Adrenal gland (tissue), 12 donors: Measurements from ENCODE around the gene MSRB1. TPM values are rescaled to one million over a fixed set of nuclear protein-coding genes. Genes with fewer than 3 reads are reported as not detected.

Experiments
- DNase-seq, 7 donors: peaks; one replicate each; pipeline ENCODE4 v3.0.0-alpha.2; 2019 to 2020
- H3K27ac ChIP-seq, 5 donors: fragments of 200-600 bp; sonication (generic) in 4 of 5; 1 replicate in 3 of 5; 2 replicates in 2 of 5; pipeline versions ENCODE4 v1.5.1 to v1.8.0; 2016 to 2020; ENCODE audit warnings: mild to moderate bottlenecking in 1 of 5
- H3K27me3 ChIP-seq: fragments of 200-600 bp; 2 replicates; pipeline ENCODE4 v1.8.0; 2021
- H3K36me3 ChIP-seq, 2 donors: fragments of 200-600 bp; replicated peaks in 1 of 2; 1 replicate in 1 of 2; 2 replicates in 1 of 2; pipeline versions ENCODE4 v1.5.1 to v1.8.0; 2018 to 2022
- H3K4me1 ChIP-seq, 2 donors: fragments of 200-600 bp; replicated peaks in 1 of 2; 1 replicate in 1 of 2; 2 replicates in 1 of 2; pipeline versions ENCODE4 v1.5.1 to v1.8.0; 2018 to 2021
- H3K4me3 ChIP-seq, 4 donors: fragments of 200-600 bp; sonication (generic) in 3 of 4; one replicate each; pipeline ENCODE4 v1.5.1; 2016 to 2018
- H3K9me3 ChIP-seq, 3 donors: fragments of 200-600 bp; sonication (generic) in 1 of 3; replicated peaks in 1 of 3; 1 replicate in 2 of 3; 2 replicates in 1 of 3; pipeline versions ENCODE4 v1.5.1 to v1.8.0; 2016 to 2021
- CTCF ChIP-seq, 6 experiments: fragments of 450-650 bp in 4 of 6; fragments of 200-600 bp in 2 of 6; sonication (generic) in 1 of 6; IDR thresholded peaks; 1 replicate in 5 of 6; 2 replicates in 1 of 6; pipeline versions ENCODE4 v1.5.1 to v1.8.0; 2016 to 2021; ENCODE audit warnings: antibody characterized with exemption in 6 of 6, mild to moderate bottlenecking in 2 of 6, moderate library complexity in 1 of 6
- POLR2A ChIP-seq, 2 donors: fragments of 450-650 bp; IDR thresholded peaks; one replicate each; pipeline ENCODE4 v1.6.1; 2017; ENCODE audit warnings: antibody characterized with exemption in 2 of 2, mild to moderate bottlenecking in 2 of 2, moderate library complexity in 1 of 2
- WGBS, 4 donors: extraction: QIAGEN DNeasy Blood & Tissue Kit in 2 of 4; methylation state at CpG; one replicate each; pipeline versions ENCODE4 v1.1.5 to v1.1.7; 2013 to 2017; 5-methylcytosine and 5-hydroxymethylcytosine counted together
- intact Hi-C, 2 donors: fragments of 100-400 bp; cut with DNase I; formaldehyde crosslinking; loops; one replicate each; pipeline versions ENCODE4 v1.14.1 to v1.15.0; 2022 to 2023
- polyA plus RNA-seq, 3 donors: library from polyadenylated mRNA; stranded (reverse); fragments of 200-250 nt in 2 of 3; fragments of 350-450 nt in 1 of 3; fragmentation: Illumina TruSeq in 1 of 3; extraction: RNeasy Lipid Tissue Mini Kit (QIAGEN cat#74804) in 1 of 3; gene quantifications; one replicate each; pipeline ENCODE4 v1.2.3, GENCODE V29; 2013 to 2014
- total RNA-seq, 9 donors: library from RNA; depleted of rRNA in 4 of 9; stranded (reverse); fragments of >200 nt in 4 of 9; fragments of 120-200 nt in 1 of 9; fragmentation: NEBNext Ultra II Directional in 1 of 9; extraction: Animal tissue kit (Norgen Biotek cat#: 25700) in 1 of 9; gene quantifications; one replicate each; pipeline versions ENCODE4 v1.1.0 to v1.2.4, GENCODE V29; 2013 to 2023
- donor health status: healthy with polysubstance abuse.
- donor health status: Bipolar disorder and iron deficiency.
- donor health status: DM: yes; HTN: yes; CAD: no.
- donor health status: DM: no; HTN: no; CAD: no.
- donor health status: DM: no; HTN: no; CAD: no.
- donor health status: DM: yes; HTN: yes; CAD: no.

MSRB1 gene
- total and polyA plus RNA-seq, 12 donors, result 8.1 to 38.9 (median 16.1) TPM

- H3K4me1 ChIP-seq, result peaks cover 4 to 31% of the 10 kb centered on the region in 2 donors
- 6 to 19% (median 6%) methylated on average over 14 to 67 of the region's 67 CpGs; no CpG with 5 or more reads in 1 of the 4 donors for WGBS, 4 donors
- peaks cover 0 to 19% of the 10 kb centered on the region in 2 donors for H3K36me3 ChIP-seq
- intact Hi-C loops, result no loop called here
- TF ChIP-seq POLR2A (IDR thresholded peaks at IDR 0.05) (no peak), CTCF (IDR thresholded peaks at IDR 0.05) (no peak)
- no peak for DNase-seq
- H3K9me3 ChIP-seq, result no peaks in the 10 kb centered on the region
- H3K27ac ChIP-seq, result peak within 1 kb of the TSS in 1 of 5 donors; percentile 52
- H3K4me3 ChIP-seq, result no peak within 1 kb of the TSS
- peaks cover 22% of the 10 kb centered on the region for H3K27me3 ChIP-seq
Measured at GRCh38 chr16:1989209-1990100, 46.5 kb upstream of the MSRB1 start, which contains the start of gene SYNGR3. TSS of gene SYNGR3 (plus strand) at chr16:1989970. CDS start at chr16:1990103, 133 bp downstream.

- TF ChIP-seq POLR2A (IDR thresholded peaks at IDR 0.05) (no peak), CTCF (IDR thresholded peaks at IDR 0.05) (no peak)
- no peak overlapping the region for H3K4me3 ChIP-seq
- H3K27ac ChIP-seq, result no peak overlapping the region
- 91 to 96% (median 93%) methylated on average over 5 to 10 of the region's 10 CpGs for WGBS, 4 donors
- intact Hi-C loops, result no loop called here
- peaks cover 22% of the 10 kb centered on the region for H3K27me3 ChIP-seq
- H3K36me3 ChIP-seq, result peaks cover 0 to 19% of the 10 kb centered on the region in 2 donors
- no peak for DNase-seq
- no peaks in the 10 kb centered on the region for H3K9me3 ChIP-seq
- H3K4me1 ChIP-seq, result peaks cover 4 to 35% of the 10 kb centered on the region in 2 donors
Measured at GRCh38 chr16:1987198-1987597, 44.2 kb upstream of the MSRB1 start.

GRCh38 chr16:1985466-1986150, 42.6 kb upstream of the MSRB1 start:
- Histone ChIP-seq H3K9me3 (no peaks in the 10 kb centered on the region), H3K4me3 (no peak overlapping the region), H3K27ac (no peak overlapping the region), H3K36me3 (peaks cover 0 to 19% of the 10 kb centered on the region in 2 donors), H3K27me3 (peaks cover 22% of the 10 kb centered on the region), H3K4me1 (peaks cover 0 to 21% of the 10 kb centered on the region in 2 donors)
- TF ChIP-seq POLR2A (IDR thresholded peaks at IDR 0.05) (no peak), CTCF (IDR thresholded peaks at IDR 0.05) (no peak)
- DNase-seq, result no peak
- intact Hi-C loops, result no loop called here
- WGBS, 4 donors, result 90 to 96% (median 92%) methylated on average over 10 to 14 of the region's 14 CpGs
